WTC11 (cell line): ENCODE data around the gene PPP1R3F.

ENCODE experiments used
- CREM ChIP-seq: sonication (generic); formaldehyde crosslinking; IDR thresholded peaks from 2 replicates; pipeline ENCODE4 v1.8.1; 2022; ENCODE audit warnings: mild to moderate bottlenecking, missing genetic modification reagents, moderate library complexity
- CTCF ChIP-seq: fragments of 200-600 bp; IDR thresholded peaks from 2 replicates; pipeline ENCODE4 v1.8.0; 2022; ENCODE audit warnings: antibody characterized with exemption
- JUN ChIP-seq: sonication (generic); formaldehyde crosslinking; IDR thresholded peaks from 2 replicates; pipeline ENCODE4 v1.8.0; 2023; ENCODE audit warnings: mild to moderate bottlenecking, missing genetic modification reagents
- MAX ChIP-seq: sonication (generic); formaldehyde crosslinking; IDR thresholded peaks from 2 replicates; pipeline ENCODE4 v1.8.0; 2022; ENCODE audit warnings: mild to moderate bottlenecking, missing genetic modification reagents
- SMAD4 ChIP-seq: sonication (generic); formaldehyde crosslinking; IDR thresholded peaks from 2 replicates; pipeline ENCODE4 v1.8.0; 2022; ENCODE audit warnings: mild to moderate bottlenecking, missing genetic modification reagents
- TEAD1 ChIP-seq: sonication (generic); formaldehyde crosslinking; IDR thresholded peaks from 2 replicates; pipeline ENCODE4 v1.8.0; 2022; ENCODE audit warnings: mild to moderate bottlenecking, missing genetic modification reagents
- USF1 ChIP-seq: sonication (generic); formaldehyde crosslinking; IDR thresholded peaks from 2 replicates; pipeline ENCODE4 v1.8.0; 2022; ENCODE audit warnings: mild to moderate bottlenecking, missing genetic modification reagents
- ZBTB43 ChIP-seq: sonication (generic); formaldehyde crosslinking; IDR thresholded peaks from 2 replicates; pipeline ENCODE4 v1.8.1; 2023; ENCODE audit warnings: mild to moderate bottlenecking, missing genetic modification reagents
- ZNF281 ChIP-seq: sonication (generic); formaldehyde crosslinking; IDR thresholded peaks from 2 replicates; pipeline ENCODE4 v1.8.0; 2023; ENCODE audit warnings: mild to moderate bottlenecking, missing genetic modification reagents
- ZNF317 ChIP-seq: sonication (generic); formaldehyde crosslinking; IDR thresholded peaks from 2 replicates; pipeline ENCODE4 v1.8.1; 2023; ENCODE audit warnings: low read depth, mild to moderate bottlenecking, moderate library complexity, missing genetic modification reagents, borderline replicate concordance

- TF ChIP-seq CTCF: no peak
- no peak for TF ChIP-seq JUN (CRISPR knock-in tag)
- TF ChIP-seq ZNF281 (CRISPR knock-in tag): no peak
- TF ChIP-seq SMAD4 (CRISPR knock-in tag): no peak
- no peak for TF ChIP-seq ZNF317
- no peak for TF ChIP-seq USF1 (CRISPR knock-in tag)
- TF ChIP-seq CREM (CRISPR knock-in tag): no peak
- no peak for TF ChIP-seq MAX (CRISPR knock-in tag)
- TF ChIP-seq TEAD1: no peak
- no peak for TF ChIP-seq ZBTB43
Measured at GRCh38 chrX:49264460-49264859, 5.1 kb upstream of the PPP1R3F start, which contains the start of gene FOXP3.
